GM12872 (cell line): ENCODE data around the gene TBC1D17.

Experiments
- TF ChIP-seq, protein P1 (sequence below): IDR thresholded peaks from 3 replicates; pipeline ENCODE4 v1.5.1; 2011; ENCODE audit warnings: low read depth, mild to moderate bottlenecking, low read length, moderate library complexity; ENCODE audit not compliant: insufficient read depth

TBC1D17 gene

DNA sequence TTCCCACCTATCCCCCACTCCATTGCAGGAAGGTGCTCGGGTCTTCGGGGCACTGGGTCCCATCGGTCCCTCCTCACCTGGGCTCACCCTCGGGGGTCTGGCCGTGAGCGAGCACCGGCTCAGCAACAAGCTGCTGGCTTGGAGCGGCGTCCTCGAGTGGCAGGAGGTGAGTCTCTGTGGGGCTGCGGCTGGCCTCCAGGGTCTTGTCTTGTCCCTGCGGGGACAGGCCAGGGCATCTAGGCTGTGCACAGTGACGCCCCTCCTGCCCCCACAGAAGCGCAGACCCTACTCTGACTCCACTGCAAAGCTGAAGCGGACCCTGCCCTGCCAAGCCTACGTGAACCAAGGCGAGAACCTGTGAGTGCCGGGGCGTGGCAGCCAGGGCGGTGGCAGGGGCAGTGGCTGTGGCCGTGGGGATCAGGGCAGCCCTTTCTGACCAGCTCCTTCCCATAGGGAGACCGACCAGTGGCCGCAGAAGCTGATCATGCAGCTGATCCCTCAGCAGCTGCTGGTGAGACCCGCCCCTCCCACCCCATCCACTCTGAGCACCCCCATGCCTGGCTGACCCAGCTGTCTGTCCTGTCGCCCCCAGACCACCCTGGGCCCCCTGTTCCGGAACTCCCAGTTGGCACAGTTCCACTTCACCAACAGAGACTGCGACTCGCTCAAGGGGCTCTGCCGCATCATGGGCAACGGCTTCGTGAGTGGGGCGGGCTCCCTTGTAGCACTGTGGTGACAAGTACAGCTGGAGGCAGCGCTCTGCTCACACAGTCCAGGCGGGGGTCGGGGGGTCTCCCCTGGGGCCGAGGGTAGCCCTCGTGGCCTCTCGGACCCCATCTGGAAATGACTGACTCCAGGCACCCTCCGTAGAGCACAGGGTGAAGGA, 22.9 kb upstream of the TBC1D17 start:
- TF ChIP-seq, protein P1, sequence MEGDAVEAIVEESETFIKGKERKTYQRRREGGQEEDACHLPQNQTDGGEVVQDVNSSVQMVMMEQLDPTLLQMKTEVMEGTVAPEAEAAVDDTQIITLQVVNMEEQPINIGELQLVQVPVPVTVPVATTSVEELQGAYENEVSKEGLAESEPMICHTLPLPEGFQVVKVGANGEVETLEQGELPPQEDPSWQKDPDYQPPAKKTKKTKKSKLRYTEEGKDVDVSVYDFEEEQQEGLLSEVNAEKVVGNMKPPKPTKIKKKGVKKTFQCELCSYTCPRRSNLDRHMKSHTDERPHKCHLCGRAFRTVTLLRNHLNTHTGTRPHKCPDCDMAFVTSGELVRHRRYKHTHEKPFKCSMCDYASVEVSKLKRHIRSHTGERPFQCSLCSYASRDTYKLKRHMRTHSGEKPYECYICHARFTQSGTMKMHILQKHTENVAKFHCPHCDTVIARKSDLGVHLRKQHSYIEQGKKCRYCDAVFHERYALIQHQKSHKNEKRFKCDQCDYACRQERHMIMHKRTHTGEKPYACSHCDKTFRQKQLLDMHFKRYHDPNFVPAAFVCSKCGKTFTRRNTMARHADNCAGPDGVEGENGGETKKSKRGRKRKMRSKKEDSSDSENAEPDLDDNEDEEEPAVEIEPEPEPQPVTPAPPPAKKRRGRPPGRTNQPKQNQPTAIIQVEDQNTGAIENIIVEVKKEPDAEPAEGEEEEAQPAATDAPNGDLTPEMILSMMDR = no peak

DNA sequence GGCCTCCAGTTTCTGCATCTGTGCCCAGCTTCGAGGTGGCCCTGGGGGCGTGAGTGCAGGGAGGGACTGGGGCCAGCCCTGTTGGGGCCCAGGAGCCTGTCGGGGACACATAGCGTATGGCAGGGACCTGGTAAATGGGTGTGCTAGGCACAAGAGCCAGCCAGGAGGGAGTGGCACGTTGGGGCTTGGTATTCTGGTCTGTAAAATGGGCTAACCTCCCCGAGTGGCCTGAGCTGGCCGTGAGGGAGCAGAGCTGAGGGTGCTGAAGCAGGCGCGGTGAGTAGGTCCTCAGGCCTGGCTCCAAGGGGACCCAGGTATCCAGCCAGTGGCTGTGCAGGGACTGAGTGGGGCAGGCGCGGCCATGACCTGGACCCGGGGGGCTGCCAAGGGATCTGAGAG, 22.2 kb upstream of the TBC1D17 start:
- TF ChIP-seq, protein P1 = no peak

DNA sequence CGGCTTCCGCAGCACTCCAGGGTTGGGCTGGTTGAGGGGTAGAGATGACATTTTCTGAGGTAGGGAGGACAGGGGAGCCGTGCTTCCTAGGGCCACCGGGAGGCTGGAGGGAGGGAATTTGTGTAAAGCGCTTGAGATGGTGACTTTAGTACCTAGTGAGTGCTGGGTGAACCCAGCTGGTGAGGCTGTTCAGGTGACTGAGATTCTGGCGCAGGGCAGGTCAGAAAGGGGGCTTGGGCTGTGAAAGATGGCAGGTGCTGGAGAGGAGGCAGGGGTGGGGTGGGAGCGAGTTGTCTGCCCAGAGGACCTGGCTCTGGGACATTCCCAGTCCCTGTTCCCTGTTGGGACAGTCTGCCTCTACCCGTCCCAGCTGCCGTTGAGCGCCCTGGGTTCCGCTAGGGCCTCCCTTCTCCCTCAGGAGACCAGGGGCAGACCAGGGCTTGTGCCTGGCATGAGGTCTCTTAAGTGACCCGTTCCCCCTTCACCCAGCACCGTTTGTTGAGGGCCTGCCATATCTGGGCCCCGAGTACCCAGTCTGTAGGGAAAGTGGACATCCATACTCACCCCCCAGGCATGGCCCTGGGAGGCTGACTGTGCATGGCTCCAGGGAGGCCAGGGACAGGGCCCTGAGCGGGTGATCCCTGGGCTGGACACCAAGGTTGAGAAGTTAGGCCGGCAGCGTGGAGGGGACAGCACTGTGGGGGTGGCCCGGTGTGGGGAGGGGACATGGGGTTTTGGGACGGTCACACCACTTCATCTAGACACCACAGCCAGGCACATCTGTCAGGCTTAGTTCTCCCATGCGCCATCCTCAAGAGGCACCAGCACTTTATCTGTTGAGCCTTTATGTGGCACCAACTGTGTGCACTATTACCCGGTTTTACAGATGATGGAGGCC, 21.6 kb upstream of the TBC1D17 start:
- TF ChIP-seq, protein P1 = no peak

DNA sequence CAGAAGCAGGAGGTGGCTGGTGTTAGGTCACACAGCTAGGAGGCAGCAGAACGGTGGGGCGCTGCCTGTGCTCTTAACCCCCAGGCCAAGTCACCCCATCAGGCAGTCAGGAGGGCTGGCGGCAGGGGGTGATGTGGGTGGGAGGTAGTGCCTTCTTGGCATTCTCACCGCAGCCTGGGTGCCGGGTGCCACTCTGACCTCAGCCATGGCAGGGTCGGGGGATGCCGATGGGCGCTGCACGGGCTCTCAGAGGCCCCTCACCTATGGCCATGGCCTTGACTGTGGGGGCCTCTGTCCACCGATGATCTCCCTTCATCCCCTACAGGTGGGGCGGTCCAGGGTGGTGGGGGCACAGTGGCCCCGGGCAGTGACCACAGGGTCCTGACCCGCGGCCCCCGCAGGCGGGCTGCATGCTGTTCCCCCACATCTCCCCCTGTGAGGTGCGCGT, 20.9 kb upstream of the TBC1D17 start:
- TF ChIP-seq, protein P1 = no peak

DNA sequence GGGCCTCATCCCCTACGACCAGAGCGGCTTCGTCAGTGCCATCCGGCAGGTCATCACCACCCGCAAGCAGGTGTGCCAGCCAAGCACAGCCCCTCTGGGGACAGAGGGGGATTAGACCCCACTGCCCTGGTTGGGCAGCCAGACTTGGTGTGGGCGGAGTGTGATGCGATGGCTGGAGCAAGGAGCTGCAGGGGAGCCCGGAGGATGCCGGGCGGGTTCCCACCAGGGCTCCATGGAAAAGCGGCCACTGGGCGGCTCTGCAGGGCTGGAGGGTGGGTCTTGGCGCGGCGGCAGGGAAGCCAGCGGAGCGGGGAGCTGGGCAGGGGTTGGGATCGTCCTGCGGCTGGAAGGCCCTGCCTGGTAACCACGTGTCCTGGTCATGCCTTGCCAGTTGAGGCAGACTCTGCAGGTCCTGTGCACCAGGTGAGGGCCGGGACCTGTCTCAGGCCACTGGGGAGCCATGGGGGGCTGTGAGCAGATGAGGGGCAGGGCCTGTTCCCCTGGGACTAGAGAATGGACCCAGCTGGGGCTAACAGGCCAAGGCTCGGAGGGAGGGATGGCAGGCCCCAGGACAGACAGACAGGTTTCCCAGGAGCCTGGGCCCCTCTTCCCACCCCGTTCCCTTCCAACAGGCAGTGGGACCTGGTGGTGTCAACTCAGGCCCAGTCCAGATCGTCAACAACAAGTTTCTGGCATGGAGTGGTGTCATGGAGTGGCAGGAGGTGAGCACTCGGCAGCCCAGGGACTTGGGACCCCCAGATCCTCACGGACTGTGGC, 20.3 kb upstream of the TBC1D17 start:
- TF ChIP-seq, protein P1 = no peak

DNA sequence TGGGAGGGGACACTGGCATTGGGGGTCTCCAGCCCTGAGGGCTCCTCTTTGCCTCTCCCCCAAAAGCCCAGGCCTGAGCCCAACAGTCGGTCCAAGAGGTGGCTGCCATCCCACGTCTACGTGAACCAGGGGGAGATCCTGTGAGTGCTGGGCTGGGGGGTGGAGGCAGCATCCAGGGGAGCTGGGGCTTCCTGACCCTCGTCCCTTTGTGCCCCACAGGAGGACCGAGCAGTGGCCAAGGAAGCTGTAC, 19.7 kb upstream of the TBC1D17 start:
- TF ChIP-seq, protein P1 = no peak
